Activated CD4-positive, alpha-beta T cell treated with anti-CD3 and anti-CD28 coated beads, Interleukin-2, amount 10 ng/mL, durations not matched to agents 24 days and 14 days (primary cell): Measurements from ENCODE around the gene STK32A. TPM values are rescaled to one million over a fixed set of nuclear protein-coding genes. Genes with fewer than 3 reads are reported as not detected.

Source experiments
- DNase-seq: peaks from one replicate; pipeline ENCODE4 v3.0.0; 2022
- H3K27ac Mint-ChIP-seq: one replicate; pipeline ENCODE4 v1.8.0; 2022; ENCODE audit warnings: mild to moderate bottlenecking, mixed read lengths
- H3K27me3 Mint-ChIP-seq: one replicate; pipeline ENCODE4 v1.8.0; 2022; ENCODE audit warnings: mixed read lengths
- H3K36me3 Mint-ChIP-seq: one replicate; pipeline ENCODE4 v1.8.0; 2022; ENCODE audit warnings: low read depth, mild to moderate bottlenecking, mixed read lengths
- H3K4me1 Mint-ChIP-seq: one replicate; pipeline ENCODE4 v1.8.0; 2021; ENCODE audit warnings: mixed read lengths
- H3K4me3 Mint-ChIP-seq: one replicate; pipeline ENCODE4 v1.8.0; 2022; ENCODE audit warnings: mild to moderate bottlenecking, moderate library complexity, mixed read lengths
- H3K9me3 Mint-ChIP-seq: one replicate; pipeline ENCODE4 v1.8.0; 2021; ENCODE audit warnings: mixed read lengths
- intact Hi-C: fragments of 100-400 bp; cut with micrococcal nuclease; formaldehyde crosslinking; loops from one replicate; pipeline ENCODE4 v1.15.1; 2023
- total RNA-seq: library from RNA; stranded (reverse); gene quantifications from 2 replicates; pipeline ENCODE4 v1.2.3, GENCODE V29; 2022

The STK32A gene
- total RNA-seq, 1 donor from 2014 or later = not detected

- intact Hi-C loops = no loop called here
- H3K4me1 Mint-ChIP-seq = no peaks in the 10 kb centered on the region
- no peak overlapping the region for H3K4me3 Mint-ChIP-seq
- H3K9me3 Mint-ChIP-seq = no peaks in the 10 kb centered on the region
- no peaks in the 10 kb centered on the region for H3K36me3 Mint-ChIP-seq
- no peak overlapping the region for H3K27ac Mint-ChIP-seq
- H3K27me3 Mint-ChIP-seq = no peaks in the 10 kb centered on the region
- DNase-seq = no peak
These were observed 68.4 kb downstream of the STK32A start for GRCh38 chr5:147303251-147303650.

- Mint-ChIP-seq H3K4me3 (no peak overlapping the region), H3K27ac (no peak overlapping the region), H3K9me3 (no peaks in the 10 kb centered on the region), H3K36me3 (no peaks in the 10 kb centered on the region), H3K4me1 (no peaks in the 10 kb centered on the region), H3K27me3 (no peaks in the 10 kb centered on the region)
- DNase-seq = no peak
- intact Hi-C loops = no loop called here
These were observed 69.2 kb downstream of the STK32A start for GRCh38 chr5:147303976-147304375.

DNA sequence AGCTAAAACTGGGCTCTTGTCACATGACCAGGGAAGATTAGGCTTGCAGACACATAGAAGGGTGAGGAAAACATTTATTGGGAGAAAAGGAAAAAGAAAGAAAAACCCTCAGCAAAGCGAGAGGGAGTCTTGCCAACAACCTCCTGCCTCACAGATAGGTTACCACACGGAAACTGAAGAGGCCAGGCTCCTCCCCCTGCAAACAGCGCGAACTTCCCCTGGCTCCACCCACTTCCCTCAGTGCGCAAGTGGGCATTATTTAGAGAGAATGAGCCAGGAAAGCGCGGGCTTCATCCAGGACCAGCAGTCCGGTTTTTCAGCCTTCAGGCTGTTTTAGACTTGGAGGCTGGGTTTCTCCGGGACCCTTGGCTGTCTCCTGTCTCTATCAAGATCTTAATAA lies 70.3 kb downstream of the STK32A start:
- intact Hi-C loops = no loop called here
- Mint-ChIP-seq H3K4me1 (no peaks in the 10 kb centered on the region), H3K36me3 (no peaks in the 10 kb centered on the region), H3K27ac (no peak overlapping the region), H3K4me3 (no peak overlapping the region), H3K9me3 (no peaks in the 10 kb centered on the region), H3K27me3 (no peaks in the 10 kb centered on the region)
- DNase-seq = no peak

DNA sequence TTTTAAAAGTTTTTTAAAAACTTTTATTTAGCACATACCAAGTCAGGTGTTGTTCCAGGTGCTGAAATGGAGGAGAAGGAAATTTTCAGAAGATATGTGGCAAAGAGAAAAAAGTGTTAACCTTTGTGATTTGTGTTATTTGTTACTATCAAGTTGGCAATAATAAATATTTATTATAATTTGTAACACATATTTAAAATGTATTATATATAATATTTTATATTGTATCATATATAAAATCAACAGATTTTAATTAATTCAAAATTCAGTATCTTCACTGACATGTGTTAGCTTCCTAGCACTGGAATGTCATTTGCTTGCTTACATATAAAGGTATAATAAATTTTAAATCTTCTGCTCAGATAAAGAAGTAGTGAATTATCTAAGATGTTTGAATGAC lies 71.5 kb downstream of the STK32A start:
- H3K27me3 Mint-ChIP-seq = no peaks in the 10 kb centered on the region
- H3K4me1 Mint-ChIP-seq = no peaks in the 10 kb centered on the region
- H3K9me3 Mint-ChIP-seq = no peaks in the 10 kb centered on the region
- intact Hi-C loops = no loop called here
- no peak overlapping the region for H3K4me3 Mint-ChIP-seq
- DNase-seq = no peak
- H3K36me3 Mint-ChIP-seq = no peaks in the 10 kb centered on the region
- no peak overlapping the region for H3K27ac Mint-ChIP-seq

GRCh38 chr5:147307170-147307569 lies 72.3 kb downstream of the STK32A start:
- H3K27me3 Mint-ChIP-seq = no peaks in the 10 kb centered on the region
- H3K9me3 Mint-ChIP-seq = no peaks in the 10 kb centered on the region
- no peaks in the 10 kb centered on the region for H3K36me3 Mint-ChIP-seq
- intact Hi-C loops = no loop called here
- H3K4me3 Mint-ChIP-seq = no peak overlapping the region
- DNase-seq = no peak
- no peaks in the 10 kb centered on the region for H3K4me1 Mint-ChIP-seq
- no peak overlapping the region for H3K27ac Mint-ChIP-seq

DNA sequence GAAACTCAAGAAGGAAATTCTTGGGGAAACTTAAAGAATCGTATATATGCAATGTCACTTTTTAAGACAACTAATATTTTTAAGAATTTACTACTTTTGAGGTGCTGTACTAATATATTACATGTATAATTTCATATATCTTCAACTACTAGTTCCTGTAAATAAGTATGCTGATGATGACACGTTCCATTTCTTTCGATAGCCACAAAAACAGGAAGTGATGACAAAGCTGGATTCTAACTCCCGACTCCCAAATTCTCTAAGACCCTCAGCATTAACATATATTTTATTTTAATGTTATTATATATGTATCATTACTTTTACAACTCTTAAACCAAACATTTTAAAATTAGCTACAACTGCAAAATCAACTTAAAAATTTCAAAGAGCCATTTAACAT lies 74.8 kb downstream of the STK32A start:
- no peaks in the 10 kb centered on the region for H3K9me3 Mint-ChIP-seq
- H3K36me3 Mint-ChIP-seq = no peaks in the 10 kb centered on the region
- no peak for DNase-seq
- no peak overlapping the region for H3K27ac Mint-ChIP-seq
- intact Hi-C loops = no loop called here
- H3K27me3 Mint-ChIP-seq = no peaks in the 10 kb centered on the region
- no peak overlapping the region for H3K4me3 Mint-ChIP-seq
- no peaks in the 10 kb centered on the region for H3K4me1 Mint-ChIP-seq

DNA sequence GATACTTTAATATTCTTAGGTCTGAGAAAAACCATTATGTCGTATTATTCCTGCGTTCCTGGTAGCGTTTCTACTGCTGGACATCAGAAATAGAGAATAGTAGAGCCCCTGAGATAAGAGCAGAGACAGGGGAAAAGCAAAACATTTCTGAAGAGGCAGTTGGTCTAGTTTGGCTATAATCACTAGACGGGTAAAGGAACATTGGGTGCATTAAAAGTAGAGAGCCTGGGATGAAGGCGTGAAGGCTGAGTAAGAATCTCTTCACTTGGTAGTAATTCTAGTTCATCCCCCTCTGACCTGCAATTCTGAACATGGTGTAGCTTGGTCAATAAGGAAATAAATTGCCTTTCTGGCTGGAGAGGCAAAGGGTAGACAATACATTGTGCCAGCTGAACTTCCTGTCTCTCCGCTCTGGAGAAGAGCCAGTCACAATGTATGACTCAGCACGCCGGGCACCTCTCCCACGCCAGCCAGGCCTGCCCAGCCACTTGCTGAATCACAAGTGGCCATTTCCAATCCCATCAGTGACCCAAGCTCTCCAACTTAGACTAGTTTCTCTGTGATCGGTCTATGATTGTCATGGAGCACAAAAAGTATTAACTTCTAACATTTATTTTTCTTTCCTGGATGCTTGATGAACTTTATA lies 75.4 kb downstream of the STK32A start:
- no peak overlapping the region for H3K4me3 Mint-ChIP-seq

GRCh38 chr5:147317978-147318684 lies 83.3 kb downstream of the STK32A start:
- H3K9me3 Mint-ChIP-seq = no peaks in the 10 kb centered on the region
- H3K36me3 Mint-ChIP-seq = no peaks in the 10 kb centered on the region
- no peak for DNase-seq
- no peak overlapping the region for H3K4me3 Mint-ChIP-seq
- H3K27me3 Mint-ChIP-seq = no peaks in the 10 kb centered on the region
- H3K27ac Mint-ChIP-seq = no peak overlapping the region
- intact Hi-C loops = no loop called here
- H3K4me1 Mint-ChIP-seq = no peaks in the 10 kb centered on the region

More for the DNA sequence above, 75.4 kb downstream of the STK32A start:
- Mint-ChIP-seq H3K4me1 (no peaks in the 10 kb centered on the region), H3K9me3 (no peaks in the 10 kb centered on the region), H3K27me3 (no peaks in the 10 kb centered on the region), H3K27ac (no peak overlapping the region), H3K36me3 (no peaks in the 10 kb centered on the region)
- intact Hi-C loops = no loop called here
- DNase-seq = no peak

GRCh38 chr5:147321569-147321968 lies 86.7 kb downstream of the STK32A start:
- intact Hi-C loops = no loop called here
- DNase-seq = no peak
- H3K4me1 Mint-ChIP-seq = no peaks in the 10 kb centered on the region
- H3K36me3 Mint-ChIP-seq = no peaks in the 10 kb centered on the region
- H3K4me3 Mint-ChIP-seq = no peak overlapping the region
- no peak overlapping the region for H3K27ac Mint-ChIP-seq
- H3K9me3 Mint-ChIP-seq = no peaks in the 10 kb centered on the region
- no peaks in the 10 kb centered on the region for H3K27me3 Mint-ChIP-seq

DNA sequence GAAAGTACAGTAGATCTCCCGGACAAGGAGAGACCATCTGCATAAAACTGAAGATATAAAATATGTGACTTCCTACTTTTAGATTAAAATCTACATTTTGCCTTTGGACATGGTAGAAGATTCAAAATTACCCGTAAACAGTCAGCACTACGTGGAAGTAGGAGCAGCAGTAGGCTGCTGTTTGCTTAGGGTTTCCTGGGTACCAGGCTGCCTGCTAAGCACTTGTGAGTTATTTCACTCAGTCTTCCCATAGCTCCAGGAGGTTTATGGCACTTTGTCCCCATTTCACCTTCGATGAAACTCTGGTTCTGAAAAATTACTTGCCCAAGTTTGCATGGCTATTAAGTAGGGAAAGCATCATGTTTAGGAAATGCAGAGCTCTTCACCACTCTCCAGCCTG lies 92.6 kb downstream of the STK32A start:
- Mint-ChIP-seq H3K27ac (no peak overlapping the region), H3K4me1 (no peaks in the 10 kb centered on the region), H3K36me3 (no peaks in the 10 kb centered on the region), H3K4me3 (no peak overlapping the region), H3K27me3 (no peaks in the 10 kb centered on the region), H3K9me3 (no peaks in the 10 kb centered on the region)
- intact Hi-C loops = no loop called here
- no peak for DNase-seq

GRCh38 chr5:147327905-147328304 lies 93.1 kb downstream of the STK32A start:
- H3K36me3 Mint-ChIP-seq = no peaks in the 10 kb centered on the region
- no peak overlapping the region for H3K27ac Mint-ChIP-seq
- intact Hi-C loops = no loop called here

DNA sequence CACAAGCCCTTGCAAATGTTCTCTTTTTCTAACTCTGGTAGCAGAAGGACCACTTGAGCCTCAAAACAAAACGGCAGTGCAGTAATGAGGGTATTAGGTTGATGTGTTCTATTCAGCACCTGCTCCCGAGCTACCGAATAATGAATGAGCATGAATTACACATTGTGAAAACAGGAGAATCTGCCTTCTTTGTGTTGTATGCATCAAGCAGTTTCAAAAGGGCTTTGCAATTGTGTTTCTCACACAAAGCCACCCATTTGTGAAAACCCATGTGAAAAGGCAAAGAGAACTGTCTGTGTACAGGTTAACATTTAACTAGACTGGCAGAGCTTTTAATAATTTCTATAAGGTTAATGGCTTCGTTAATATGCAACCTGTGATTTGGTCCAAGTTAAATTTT lies 97.8 kb downstream of the STK32A start:
- H3K4me1 Mint-ChIP-seq = no peaks in the 10 kb centered on the region
- no peaks in the 10 kb centered on the region for H3K27me3 Mint-ChIP-seq
- DNase-seq = no peak
- no peak overlapping the region for H3K4me3 Mint-ChIP-seq
- intact Hi-C loops = no loop called here
- H3K27ac Mint-ChIP-seq = no peak overlapping the region
- H3K9me3 Mint-ChIP-seq = no peaks in the 10 kb centered on the region
- H3K36me3 Mint-ChIP-seq = no peaks in the 10 kb centered on the region

More at GRCh38 chr5:147327905-147328304, 93.1 kb downstream of the STK32A start:
- Mint-ChIP-seq H3K4me1 (no peaks in the 10 kb centered on the region), H3K27me3 (no peaks in the 10 kb centered on the region), H3K4me3 (no peak overlapping the region), H3K9me3 (no peaks in the 10 kb centered on the region)
- DNase-seq = no peak

- Mint-ChIP-seq H3K27ac (no peak overlapping the region), H3K27me3 (no peaks in the 10 kb centered on the region), H3K36me3 (no peaks in the 10 kb centered on the region), H3K4me1 (no peaks in the 10 kb centered on the region), H3K9me3 (no peaks in the 10 kb centered on the region), H3K4me3 (no peak overlapping the region)
- intact Hi-C loops = no loop called here
- no peak for DNase-seq
These were observed 102.0 kb downstream of the STK32A start for GRCh38 chr5:147336876-147337275.

DNA sequence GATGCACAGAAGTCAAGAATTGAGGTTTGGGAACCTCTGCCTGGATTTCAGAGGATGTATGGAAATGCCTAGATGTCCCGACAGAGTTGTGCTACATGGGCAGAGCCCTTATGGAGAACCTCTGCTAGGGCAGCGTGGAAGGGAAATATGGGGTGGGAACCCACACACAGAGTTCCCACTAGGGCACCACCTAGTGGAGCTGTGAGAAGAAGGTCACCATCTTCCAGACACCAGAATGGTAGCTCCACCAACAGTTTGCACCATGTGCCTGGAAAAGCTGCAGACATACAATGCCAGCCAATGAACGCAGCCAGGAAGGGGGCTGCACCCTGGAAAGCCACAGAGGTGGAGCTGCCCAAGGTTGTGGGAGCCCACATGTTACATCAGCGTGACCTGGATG lies 104.5 kb downstream of the STK32A start:
- Mint-ChIP-seq H3K27ac (no peak overlapping the region), H3K36me3 (no peaks in the 10 kb centered on the region), H3K27me3 (no peaks in the 10 kb centered on the region), H3K9me3 (no peaks in the 10 kb centered on the region), H3K4me3 (no peak overlapping the region), H3K4me1 (no peaks in the 10 kb centered on the region)
- no peak for DNase-seq
- intact Hi-C loops = no loop called here

GRCh38 chr5:147340941-147341340 lies 106.1 kb downstream of the STK32A start:
- Mint-ChIP-seq H3K4me3 (no peak overlapping the region), H3K4me1 (no peaks in the 10 kb centered on the region), H3K36me3 (no peaks in the 10 kb centered on the region), H3K27ac (no peak overlapping the region), H3K9me3 (no peaks in the 10 kb centered on the region), H3K27me3 (no peaks in the 10 kb centered on the region)
- no peak for DNase-seq
- intact Hi-C loops = no loop called here
